ENCODE results near the gene MKRN2OS.
A peak's percentile ranks its signal among the peaks of the same experiment; 100 is the strongest.

The MKRN2OS gene

GRCh38 chr3:12568747-12569146, 23.4 kb upstream of the MKRN2OS start:
- no peak overlapping the region for H3K27ac ChIP-seq
- no peak for TF ChIP-seq CTCF (IDR thresholded peaks at IDR 0.05)

GRCh38 chr3:12566976-12567375, 21.7 kb upstream of the MKRN2OS start:
- H3K4me3 ChIP-seq: no peak overlapping the region
- no peak for TF ChIP-seq CTCF (IDR thresholded peaks at IDR 0.05)
- DNase-seq (ENCODE audit: low spot score): no peak
- H3K27ac ChIP-seq: no peak overlapping the region

More at GRCh38 chr3:12568747-12569146, 23.4 kb upstream of the MKRN2OS start:
- H3K4me3 ChIP-seq: no peak overlapping the region
- DNase-seq (ENCODE audit: low spot score): no peak

GRCh38 chr3:12562451-12562850, 17.2 kb upstream of the MKRN2OS start:
- DNase-seq (ENCODE audit: low spot score): no peak
- H3K27ac ChIP-seq: no peak overlapping the region
- H3K4me3 ChIP-seq: no peak overlapping the region
- TF ChIP-seq CTCF (IDR thresholded peaks at IDR 0.05): no peak

GRCh38 chr3:12561397-12561796, 16.1 kb upstream of the MKRN2OS start:
- no peak for DNase-seq (ENCODE audit: low spot score)
- Histone ChIP-seq H3K27ac (no peak overlapping the region), H3K4me3 (no peak overlapping the region)
- no peak for TF ChIP-seq CTCF (IDR thresholded peaks at IDR 0.05)

GRCh38 chr3:12560505-12561190, 15.3 kb upstream of the MKRN2OS start:
- Histone ChIP-seq H3K4me3 (no peak overlapping the region), H3K27ac (no peak overlapping the region)
- DNase-seq (ENCODE audit: low spot score): no peak
- no peak for TF ChIP-seq CTCF (IDR thresholded peaks at IDR 0.05)

- DNase-seq (ENCODE audit: low spot score): no peak
- H3K27ac ChIP-seq: no peak overlapping the region
- TF ChIP-seq CTCF (IDR thresholded peaks at IDR 0.05): no peak
- no peak overlapping the region for H3K4me3 ChIP-seq
Measured at GRCh38 chr3:12559520-12559919, 14.2 kb upstream of the MKRN2OS start.

GRCh38 chr3:12558706-12559105, 13.4 kb upstream of the MKRN2OS start:
- no peak for DNase-seq (ENCODE audit: low spot score)
- Histone ChIP-seq H3K4me3 (peak overlapping the region; percentile 91), H3K27ac (no peak overlapping the region)
- TF ChIP-seq CTCF (IDR thresholded peaks at IDR 0.05): no peak

All from coronary artery (tissue), 2 donors.